ENCODE data around the gene SLC45A3. TPM values are rescaled to one million over a fixed set of nuclear protein-coding genes. Genes with fewer than 3 reads are reported as not detected.

The SLC45A3 gene
- total and polyA plus RNA-seq, 2 donors (not counting 1 experiment from before 2014, with no cell fraction given): 0.90 to 1.5 TPM

DNA sequence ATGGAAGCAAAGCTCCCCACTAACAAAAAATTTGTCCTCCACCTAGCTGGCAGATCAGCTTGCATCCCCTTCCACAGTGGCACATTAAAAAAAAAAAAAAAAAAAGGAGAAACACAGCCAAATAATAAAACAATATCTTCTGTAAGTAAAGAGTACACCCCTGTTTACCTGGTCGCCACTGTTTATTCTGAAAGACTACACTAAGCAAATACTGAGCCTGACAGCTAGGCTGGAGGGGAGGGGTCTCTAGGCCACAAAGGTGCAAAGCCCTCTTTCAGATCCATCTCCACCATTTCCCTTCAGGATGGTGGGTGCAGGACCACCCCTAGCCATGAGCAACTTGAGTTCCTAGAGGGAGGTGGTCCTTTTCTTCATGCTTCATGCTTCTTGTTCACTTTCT, 22.8 kb upstream of the SLC45A3 start:
- Histone ChIP-seq H3K79me2 (ENCODE audit: control insufficient read depth, insufficient read depth, low read length) (no peaks in the 10 kb centered on the region), H4K20me1 (ENCODE audit: control insufficient read depth, extremely low read depth, insufficient read depth, low read length) (no peaks in the 10 kb centered on the region), H3K9me3 (ENCODE audit: control insufficient read depth, insufficient read depth, low read depth, low read length) (no peaks in the 10 kb centered on the region), H3K4me2 (ENCODE audit: extremely low read depth, insufficient read depth, low read length) (no peak overlapping the region), H3K4me1 (ENCODE audit: control insufficient read depth, extremely low read depth, insufficient read depth, low read length) (no peaks in the 10 kb centered on the region), H3K9ac (ENCODE audit: insufficient read depth, low read length) (no peak overlapping the region), H2AFZ (ENCODE audit: low read length) (no peak overlapping the region), H3K4me3 (replicated peaks in 1 of 4; ENCODE audit: control extremely low read depth in 1 of 4, insufficient read depth in 1 of 4, low read depth in 3 of 4, low read length in 4 of 4) (no peak overlapping the region), H3K27ac (ENCODE audit: insufficient read depth, low read length) (no peak overlapping the region), H3K27me3 (ENCODE audit: control insufficient read depth, insufficient read depth, low read length) (no peaks in the 10 kb centered on the region), H3K36me3 (ENCODE audit: control insufficient read depth, insufficient read depth, low read length) (peaks cover 7% of the 10 kb centered on the region)
- no peak for TF ChIP-seq EZH2 (IDR thresholded peaks at IDR 0.05; ENCODE audit: low read length, missing control alignments)
- DNase-seq (ENCODE audit: low read depth in 2 of 2): no peak

DNA sequence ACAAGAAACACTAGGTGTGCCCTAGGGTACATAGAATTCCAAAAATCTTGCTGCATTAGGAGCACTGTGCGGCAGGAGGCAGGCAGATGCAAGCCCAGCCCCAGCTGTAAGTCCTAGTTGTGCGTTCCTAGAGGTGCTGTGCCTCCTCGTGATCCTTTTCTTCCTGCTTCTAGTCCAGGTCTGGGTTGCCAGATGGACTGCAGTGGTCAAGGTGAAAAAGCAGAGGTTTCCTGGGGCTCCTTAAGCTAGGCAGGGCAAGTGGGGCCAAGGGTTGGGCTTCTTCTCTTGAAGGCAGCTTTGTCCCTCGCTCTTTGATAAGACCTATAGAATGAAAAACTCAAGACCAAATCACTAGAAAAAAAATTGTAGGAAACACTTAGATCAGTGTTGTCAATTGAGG, 21.6 kb upstream of the SLC45A3 start:
- Histone ChIP-seq H2AFZ (ENCODE audit: low read length) (no peak overlapping the region), H3K27me3 (ENCODE audit: control insufficient read depth, insufficient read depth, low read length) (no peaks in the 10 kb centered on the region), H4K20me1 (ENCODE audit: control insufficient read depth, extremely low read depth, insufficient read depth, low read length) (no peaks in the 10 kb centered on the region), H3K79me2 (ENCODE audit: control insufficient read depth, insufficient read depth, low read length) (no peaks in the 10 kb centered on the region), H3K4me1 (ENCODE audit: control insufficient read depth, extremely low read depth, insufficient read depth, low read length) (no peaks in the 10 kb centered on the region), H3K9ac (ENCODE audit: insufficient read depth, low read length) (no peak overlapping the region), H3K36me3 (ENCODE audit: control insufficient read depth, insufficient read depth, low read length) (peaks cover 7% of the 10 kb centered on the region), H3K4me3 (replicated peaks in 1 of 4; ENCODE audit: control extremely low read depth in 1 of 4, insufficient read depth in 1 of 4, low read depth in 3 of 4, low read length in 4 of 4) (no peak overlapping the region), H3K9me3 (ENCODE audit: control insufficient read depth, insufficient read depth, low read depth, low read length) (no peaks in the 10 kb centered on the region), H3K27ac (ENCODE audit: insufficient read depth, low read length) (no peak overlapping the region), H3K4me2 (ENCODE audit: extremely low read depth, insufficient read depth, low read length) (no peak overlapping the region)
- no peak for TF ChIP-seq CTCF (conservative IDR thresholded peaks at IDR 0.05 in 1 of 2, IDR thresholded peaks at IDR 0.05 in 1 of 2; ENCODE audit: low read depth in 1 of 2, low read length in 2 of 2)
- no peak for TF ChIP-seq EZH2 (IDR thresholded peaks at IDR 0.05; ENCODE audit: low read length, missing control alignments)
- DNase-seq (ENCODE audit: low read depth in 2 of 2): no peak

GRCh38 chr1:205701420-205701819, 21.1 kb upstream of the SLC45A3 start:
- no peak overlapping the region for H3K27ac ChIP-seq (ENCODE audit: insufficient read depth, low read length)
- no peak for DNase-seq (ENCODE audit: low read depth in 2 of 2)

More at GRCh38 chr1:205701420-205701819, 21.1 kb upstream of the SLC45A3 start:
- no peaks in the 10 kb centered on the region for H3K9me3 ChIP-seq (ENCODE audit: control insufficient read depth, insufficient read depth, low read depth, low read length)
- no peak overlapping the region for H3K9ac ChIP-seq (ENCODE audit: insufficient read depth, low read length)
- H3K4me2 ChIP-seq (ENCODE audit: extremely low read depth, insufficient read depth, low read length): no peak overlapping the region
- peaks cover 7% of the 10 kb centered on the region for H3K36me3 ChIP-seq (ENCODE audit: control insufficient read depth, insufficient read depth, low read length)
- no peaks in the 10 kb centered on the region for H3K79me2 ChIP-seq (ENCODE audit: control insufficient read depth, insufficient read depth, low read length)
- no peak overlapping the region for H3K4me3 ChIP-seq (replicated peaks in 1 of 4; ENCODE audit: control extremely low read depth in 1 of 4, insufficient read depth in 1 of 4, low read depth in 3 of 4, low read length in 4 of 4)
- H4K20me1 ChIP-seq (ENCODE audit: control insufficient read depth, extremely low read depth, insufficient read depth, low read length): no peaks in the 10 kb centered on the region
- TF ChIP-seq EZH2 (IDR thresholded peaks at IDR 0.05; ENCODE audit: low read length, missing control alignments): no peak
- TF ChIP-seq CTCF (conservative IDR thresholded peaks at IDR 0.05 in 1 of 2, IDR thresholded peaks at IDR 0.05 in 1 of 2; ENCODE audit: low read depth in 1 of 2, low read length in 2 of 2): no peak
- no peak overlapping the region for H2AFZ ChIP-seq (ENCODE audit: low read length)
- H3K27me3 ChIP-seq (ENCODE audit: control insufficient read depth, insufficient read depth, low read length): no peaks in the 10 kb centered on the region
- no peaks in the 10 kb centered on the region for H3K4me1 ChIP-seq (ENCODE audit: control insufficient read depth, extremely low read depth, insufficient read depth, low read length)

Data from fibroblast of lung (primary cell).